SJCRH30 (cell line): Measurements from ENCODE around the gene LITAF. TPM values are rescaled to one million over a fixed set of nuclear protein-coding genes. Genes with fewer than 3 reads are reported as not detected.
"Not testable (repeated sequence)": the region's sequence is repeated elsewhere in the genome, so short reads cannot be mapped to it uniquely, and the experiment has no call there.

Source experiments
- DNase-seq, 2 experiments: peaks; one replicate each; pipeline ENCODE4 v3.0.0-alpha.2; 2015 to 2020
- H3K27ac ChIP-seq: fragments of 250-450 bp; sonication (Bioruptor Pico); 2 replicates; pipeline ENCODE4 v1.5.1; 2020; ENCODE audit warnings: mild to moderate bottlenecking, moderate library complexity
- H3K27me3 ChIP-seq: fragments of 250-450 bp; sonication (Bioruptor Pico); 2 replicates; pipeline ENCODE4 v1.5.1; 2020; ENCODE audit warnings: mild to moderate bottlenecking, moderate library complexity
- H3K36me3 ChIP-seq: fragments of 250-450 bp; sonication (Bioruptor Pico); 2 replicates; pipeline ENCODE4 v1.5.1; 2020; ENCODE audit warnings: mild to moderate bottlenecking, moderate library complexity
- H3K4me1 ChIP-seq: fragments of 250-450 bp; sonication (Bioruptor Pico); 2 replicates; pipeline ENCODE4 v1.5.1; 2020; ENCODE audit warnings: mild to moderate bottlenecking, moderate library complexity
- H3K4me3 ChIP-seq: fragments of 250-450 bp; sonication (Bioruptor Pico); 2 replicates; pipeline ENCODE4 v1.5.1; 2020; ENCODE audit warnings: mild to moderate bottlenecking, moderate library complexity
- H3K9me3 ChIP-seq: fragments of 250-450 bp; sonication (Bioruptor Pico); replicated peaks from 2 replicates; pipeline ENCODE4 v1.5.1; 2020; ENCODE audit warnings: mild to moderate bottlenecking, moderate library complexity
- total RNA-seq: library from RNA; depleted of rRNA; stranded (reverse); fragments of >200 nt; shearing (Covaris generic); gene quantifications from 2 replicates; pipeline ENCODE4 v1.2.3, GENCODE V29; 2014

Gene LITAF
- total RNA-seq, 1 experiment from 2014 or later: 49.8 TPM

GRCh38 chr16:11562411-11562810, 24.3 kb downstream of the LITAF start:
- no peaks in the 10 kb centered on the region for H3K9me3 ChIP-seq
- H3K4me3 ChIP-seq: no peak overlapping the region
- H3K27ac ChIP-seq: no peak overlapping the region
- no peaks in the 10 kb centered on the region for H3K27me3 ChIP-seq
- H3K36me3 ChIP-seq: no peaks in the 10 kb centered on the region
- DNase-seq: peak in 1 of 2 experiments; percentile 12
- 0 out of 2 replicates have a peak, but pooled peaks cover 6% of the 10 kb centered on the region for H3K4me1 ChIP-seq

GRCh38 chr16:11561856-11562255, 24.9 kb downstream of the LITAF start:
- Histone ChIP-seq H3K36me3 (no peaks in the 10 kb centered on the region), H3K27ac (no peak overlapping the region), H3K4me3 (no peak overlapping the region), H3K4me1 (0 out of 2 replicates have a peak, but pooled peaks cover 6% of the 10 kb centered on the region), H3K27me3 (no peaks in the 10 kb centered on the region), H3K9me3 (no peaks in the 10 kb centered on the region)
- DNase-seq: no peak

- Histone ChIP-seq H3K36me3 (0 out of 2 replicates have a peak, but pooled peaks cover 2% of the 10 kb centered on the region), H3K27me3 (no peaks in the 10 kb centered on the region), H3K4me1 (0 out of 2 replicates have a peak, but pooled peaks cover 6% of the 10 kb centered on the region), H3K9me3 (no peaks in the 10 kb centered on the region), H3K4me3 (no peak overlapping the region), H3K27ac (no peak overlapping the region)
- no peak for DNase-seq
Measured at GRCh38 chr16:11561454-11561805, 25.3 kb downstream of the LITAF start.

GRCh38 chr16:11560701-11561453, 25.8 kb downstream of the LITAF start:
- H3K27ac ChIP-seq: no peak overlapping the region
- no peaks in the 10 kb centered on the region for H3K27me3 ChIP-seq
- H3K9me3 ChIP-seq: no peaks in the 10 kb centered on the region
- 0 out of 2 replicates have a peak, but pooled peaks cover 6% of the 10 kb centered on the region for H3K4me1 ChIP-seq
- no peak overlapping the region for H3K4me3 ChIP-seq
- 0 out of 2 replicates have a peak, but pooled peaks cover 2% of the 10 kb centered on the region for H3K36me3 ChIP-seq
- DNase-seq: no peak

- H3K36me3 ChIP-seq, H3K4me3 ChIP-seq, H3K4me1 ChIP-seq, H3K27ac ChIP-seq, H3K9me3 ChIP-seq, H3K27me3 ChIP-seq, DNase-seq: not testable (repeated sequence)
Measured at GRCh38 chr16:11558308-11558823, 28.4 kb downstream of the LITAF start.

- Histone ChIP-seq H3K4me1 (0 out of 2 replicates have a peak, but pooled peaks cover 6% of the 10 kb centered on the region), H3K27me3 (no peaks in the 10 kb centered on the region), H3K27ac (no peak overlapping the region), H3K36me3 (0 out of 2 replicates have a peak, but pooled peaks cover 2% of the 10 kb centered on the region), H3K4me3 (no peak overlapping the region), H3K9me3 (no peaks in the 10 kb centered on the region)
- no peak for DNase-seq
Measured at GRCh38 chr16:11557801-11558200, 28.9 kb downstream of the LITAF start.

- Histone ChIP-seq H3K36me3 (peaks cover 4% of the 10 kb centered on the region), H3K9me3 (no peaks in the 10 kb centered on the region), H3K4me3 (no peak overlapping the region), H3K4me1 (0 out of 2 replicates have a peak, but pooled peaks cover 6% of the 10 kb centered on the region), H3K27ac (no peak overlapping the region), H3K27me3 (no peaks in the 10 kb centered on the region)
- no peak for DNase-seq
Measured at GRCh38 chr16:11556945-11557720, 29.6 kb downstream of the LITAF start.

GRCh38 chr16:11556214-11556819, 30.4 kb downstream of the LITAF start:
- H3K36me3 ChIP-seq: peaks cover 4% of the 10 kb centered on the region
- no peaks in the 10 kb centered on the region for H3K9me3 ChIP-seq
- no peak for DNase-seq
- H3K4me3 ChIP-seq: no peak overlapping the region
- 0 out of 2 replicates have a peak, but pooled peaks cover 4% of the 10 kb centered on the region for H3K4me1 ChIP-seq
- no peaks in the 10 kb centered on the region for H3K27me3 ChIP-seq
- no peak overlapping the region for H3K27ac ChIP-seq

GRCh38 chr16:11554053-11554452, 32.7 kb downstream of the LITAF start:
- no peak overlapping the region for H3K4me3 ChIP-seq
- peaks cover 11% of the 10 kb centered on the region for H3K36me3 ChIP-seq
- H3K27me3 ChIP-seq: no peaks in the 10 kb centered on the region
- no peak overlapping the region for H3K27ac ChIP-seq
- H3K4me1 ChIP-seq: no peaks in the 10 kb centered on the region
- DNase-seq: no peak
- H3K9me3 ChIP-seq: no peaks in the 10 kb centered on the region

- H3K36me3 ChIP-seq: peaks cover 14% of the 10 kb centered on the region
Measured at GRCh38 chr16:11553371-11553770, 33.3 kb downstream of the LITAF start.

GRCh38 chr16:11552440-11552839, 34.3 kb downstream of the LITAF start:
- Histone ChIP-seq H3K4me3 (no peak overlapping the region), H3K36me3 (peaks cover 16% of the 10 kb centered on the region), H3K27me3 (no peaks in the 10 kb centered on the region), H3K27ac (no peak overlapping the region), H3K9me3 (no peaks in the 10 kb centered on the region), H3K4me1 (no peaks in the 10 kb centered on the region)
- DNase-seq: peak in 1 of 2 experiments; percentile 35

More at GRCh38 chr16:11553371-11553770, 33.3 kb downstream of the LITAF start:
- H3K27me3 ChIP-seq: no peaks in the 10 kb centered on the region
- H3K4me3 ChIP-seq: no peak overlapping the region
- no peaks in the 10 kb centered on the region for H3K4me1 ChIP-seq
- DNase-seq: no peak
- H3K27ac ChIP-seq: no peak overlapping the region
- H3K9me3 ChIP-seq: no peaks in the 10 kb centered on the region

- Histone ChIP-seq H3K27ac (no peak overlapping the region), H3K27me3 (no peaks in the 10 kb centered on the region), H3K4me1 (no peaks in the 10 kb centered on the region), H3K4me3 (no peak overlapping the region), H3K36me3 (peaks cover 16% of the 10 kb centered on the region), H3K9me3 (no peaks in the 10 kb centered on the region)
- DNase-seq: no peak
Measured at GRCh38 chr16:11551842-11552241, 34.9 kb downstream of the LITAF start.

GRCh38 chr16:11550791-11551498, 35.8 kb downstream of the LITAF start:
- no peak overlapping the region for H3K27ac ChIP-seq

More at GRCh38 chr16:11550791-11551498, 35.8 kb downstream of the LITAF start:
- H3K9me3 ChIP-seq: no peaks in the 10 kb centered on the region
- no peak for DNase-seq
- no peaks in the 10 kb centered on the region for H3K27me3 ChIP-seq
- H3K36me3 ChIP-seq: peaks cover 14% of the 10 kb centered on the region
- H3K4me3 ChIP-seq: no peak overlapping the region
- no peaks in the 10 kb centered on the region for H3K4me1 ChIP-seq
